ENCODE data around the gene PHLDB3. TPM values are rescaled to one million over a fixed set of nuclear protein-coding genes. Genes with fewer than 3 reads are reported as not detected.

PHLDB3 gene
- total and polyA plus RNA-seq, 2 of the 13 experiments (the other 11 are each of a cell fraction or from before 2014, with no cell fraction given) = 11.3 to 14.5 TPM

GRCh38 chr19:43503501-43504425 lies 783 bp downstream of the PHLDB3 start (continued):
- no peak; the same call in 1 of the 2 replicates for TF ChIP-seq EED (CRISPR knock-in tag; IDR thresholded peaks at IDR 0.05)
- no peak; the same call in 1 of the 2 replicates for TF ChIP-seq YEATS2 (CRISPR knock-in tag; IDR thresholded peaks at IDR 0.05; ENCODE audit: borderline replicate concordance)
- no peak for TF ChIP-seq CEBPG (CRISPR knock-in tag; IDR thresholded peaks at IDR 0.05)
- no peak; the same call in 1 of the 2 replicates for TF ChIP-seq ESRRA (CRISPR knock-in tag; IDR thresholded peaks at IDR 0.05; ENCODE audit: low read depth)
- no peak for TF ChIP-seq SP140L (CRISPR knock-in tag; IDR thresholded peaks at IDR 0.05; ENCODE audit: borderline replicate concordance)
- no peak for TF ChIP-seq MEF2D (CRISPR knock-in tag; IDR thresholded peaks at IDR 0.05)
- TF ChIP-seq ZNF780A (CRISPR knock-in tag; IDR thresholded peaks at IDR 0.05) = no peak
- 0 out of 2 replicates have a peak, but pooled peaks have one; percentile 1 for TF ChIP-seq ZNF335 (CRISPR knock-in tag; IDR thresholded peaks at IDR 0.05)
- TF ChIP-seq ZNF142 (CRISPR knock-in tag; IDR thresholded peaks at IDR 0.05) = peak; percentile 32; the same call in 1 of the 2 replicates
- 0 out of 2 replicates have a peak, but pooled peaks have one; percentile 2 for TF ChIP-seq MXD4 (CRISPR knock-in tag; IDR thresholded peaks at IDR 0.05)
- TF ChIP-seq ZNF792 (CRISPR knock-in tag; IDR thresholded peaks at IDR 0.05) = 0 out of 2 replicates have a peak, but pooled peaks have one; percentile 21
- TF ChIP-seq ZKSCAN1 (IDR thresholded peaks at IDR 0.05; ENCODE audit: low read length) = no peak
- TF ChIP-seq ZBTB21 (CRISPR knock-in tag; IDR thresholded peaks at IDR 0.05) = 0 out of 2 replicates have a peak, but pooled peaks have one; percentile 13
- TF ChIP-seq EEA1 (CRISPR knock-in tag; IDR thresholded peaks at IDR 0.05; ENCODE audit: borderline replicate concordance) = no peak
- no peak for TF ChIP-seq ZBTB38 (CRISPR knock-in tag; IDR thresholded peaks at IDR 0.05)
- TF ChIP-seq TFDP2 (CRISPR knock-in tag; IDR thresholded peaks at IDR 0.05) = no peak
- TF ChIP-seq ZSCAN30 (CRISPR knock-in tag; IDR thresholded peaks at IDR 0.05) = no peak
- no peak for TF ChIP-seq JUND (CRISPR knock-in tag; IDR thresholded peaks at IDR 0.05)
- TF ChIP-seq ZNF607 (CRISPR knock-in tag; IDR thresholded peaks at IDR 0.05; ENCODE audit: borderline replicate concordance) = peak; percentile 82; the same call in 1 of the 2 replicates
- TF ChIP-seq, protein P1, sequence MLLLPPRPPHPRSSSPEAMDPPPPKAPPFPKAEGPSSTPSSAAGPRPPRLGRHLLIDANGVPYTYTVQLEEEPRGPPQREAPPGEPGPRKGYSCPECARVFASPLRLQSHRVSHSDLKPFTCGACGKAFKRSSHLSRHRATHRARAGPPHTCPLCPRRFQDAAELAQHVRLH (CRISPR knock-in tag; IDR thresholded peaks at IDR 0.05; ENCODE audit: borderline replicate concordance, low read depth) = no peak; the same call in 1 of the 2 replicates
- 0 out of 2 replicates have a peak, but pooled peaks have one; percentile 15 for TF ChIP-seq FOXK1 (CRISPR knock-in tag; IDR thresholded peaks at IDR 0.05; ENCODE audit: borderline replicate concordance, low read depth)
